HCT116 (cell line): ENCODE results near the gene CLEC16A. TPM values are rescaled to one million over a fixed set of nuclear protein-coding genes. Genes with fewer than 3 reads are reported as not detected.

Experiments used
- ATAC-seq: fragments of 200-7000 bp; cut with Tn5 transposase; 2 replicates; pipeline ENCODE4 v1.9.1; 2020; ENCODE audit warnings: mild to moderate bottlenecking, moderate library complexity
- BruUV-seq: library from RNA; stranded (reverse); fragments of 400-500 nt; replicated peaks from 2 replicates; lab custom pipeline; 2021; lab: Mats Ljungman, UMichigan
- CTCF ChIA-PET: fragments of 300-600 bp; sonication (Branson Sonifier 250); formaldehyde crosslinking; loops from one replicate; lab custom pipeline; 2021; ENCODE audit warnings: antibody characterized with exemption; lab: Charles Lee
- POLR2A ChIA-PET: fragments of 300-600, 350-600 bp; sonication (Branson Sonifier 250); formaldehyde crosslinking; loops from one replicate; lab custom pipeline; 2021; ENCODE audit warnings: antibody characterized with exemption; lab: Charles Lee
- RAD21 ChIA-PET, 2 experiments: fragments of 300-600 bp; sonication (Branson Sonifier 250); formaldehyde crosslinking; loops; one replicate each; lab custom pipeline; 2023; ENCODE audit warnings: low total read pairs in 2 of 2; ENCODE audit not compliant: uncharacterized antibody in 2 of 2, unreplicated experiment in 2 of 2, low non-redundant PET in 1 of 2; lab: Charles Lee
- DNase-seq: peaks from one replicate; pipeline ENCODE4 v3.0.0-alpha.2; 2010; ENCODE audit warnings: low read depth, low spot score
- H2AFZ ChIP-seq: fragments of 200-600 bp; shearing (Covaris generic), sonication (generic); 2 replicates; pipeline ENCODE4 v1.6.1; 2017; ENCODE audit warnings: low read depth, mixed run types, mixed read lengths, antibody characterized with exemption, low read length; ENCODE audit not compliant: poor library complexity, severe bottlenecking
- H3K27ac ChIP-seq: 2 replicates; pipeline ENCODE4 v1.5.1; 2012; ENCODE audit warnings: low read depth, low read length
- H3K27me3 ChIP-seq: fragments of 200-600 bp; sonication (generic); 2 replicates; pipeline ENCODE4 v1.6.1; 2016; ENCODE audit warnings: mixed run types, low read length, mixed read lengths; ENCODE audit not compliant: insufficient read depth
- H3K36me3 ChIP-seq, 2 experiments: fragments of 200-500 bp in 1 of 2; fragments of 200-600 bp in 1 of 2; sonication (Bioruptor generic) in 1 of 2; sonication (generic) in 1 of 2; 2 replicates each; pipeline versions ENCODE4 v1.5.1 to v1.6.1; 2014 to 2016; ENCODE audit warnings: low read length in 2 of 2, inconsistent platforms in 1 of 2, mixed read lengths in 1 of 2, mixed run types in 1 of 2; ENCODE audit not compliant: insufficient read depth in 2 of 2, control insufficient read depth in 1 of 2
- H3K4me1 ChIP-seq, 2 experiments: fragments of 200-600 bp in 1 of 2; sonication (generic) in 1 of 2; 2 replicates each; pipeline versions ENCODE4 v1.5.1 to v1.6.1; 2012 to 2017; ENCODE audit warnings: low read length in 2 of 2, inconsistent platforms in 1 of 2, mild to moderate bottlenecking in 1 of 2, mixed read lengths in 1 of 2, mixed run types in 1 of 2, moderate library complexity in 1 of 2; ENCODE audit not compliant: insufficient read depth in 2 of 2, control insufficient read depth in 1 of 2
- H3K4me2 ChIP-seq: fragments of 200-600 bp; sonication (generic); 2 replicates; pipeline ENCODE4 v1.6.1; 2017; ENCODE audit warnings: mixed run types, low read length, mixed read lengths
- H3K4me3 ChIP-seq, 2 experiments: fragments of 200-600 bp in 1 of 2; sonication (generic) in 1 of 2; replicated peaks in 1 of 2; 2 replicates each; pipeline ENCODE4 v1.5.1; 2011 to 2016; ENCODE audit warnings: low read length in 2 of 2, control low read depth in 1 of 2, low read depth in 1 of 2, mild to moderate bottlenecking in 1 of 2, mixed read lengths in 1 of 2, mixed run types in 1 of 2
- H3K79me2 ChIP-seq: fragments of 200-600 bp; sonication (generic); 2 replicates; pipeline ENCODE4 v1.6.1; 2017; ENCODE audit warnings: mild to moderate bottlenecking, mixed run types, low read length, moderate library complexity, mixed read lengths; ENCODE audit not compliant: insufficient read depth
- H3K9ac ChIP-seq: fragments of 200-600 bp; sonication (generic); 2 replicates; pipeline ENCODE4 v1.6.1; 2016; ENCODE audit warnings: low read length, mixed read lengths
- H3K9me2 ChIP-seq: fragments of 200-600 bp; sonication (generic), shearing (Covaris generic); 2 replicates; pipeline ENCODE4 v1.6.1; 2017; ENCODE audit warnings: mixed run types, mild to moderate bottlenecking, moderate library complexity; ENCODE audit not compliant: insufficient read depth
- H3K9me3 ChIP-seq, 2 experiments: fragments of 200-500 bp in 1 of 2; fragments of 200-600 bp in 1 of 2; sonication (Bioruptor generic) in 1 of 2; sonication (generic) in 1 of 2; 2 replicates each; pipeline ENCODE4 v1.6.1; 2014 to 2017; ENCODE audit warnings: low read length in 2 of 2, mixed read lengths in 2 of 2, inconsistent platforms in 1 of 2, low read depth in 1 of 2, mild to moderate bottlenecking in 1 of 2, mixed run types in 1 of 2, moderate library complexity in 1 of 2; ENCODE audit not compliant: control insufficient read depth in 1 of 2, insufficient read depth in 1 of 2
- H4K20me1 ChIP-seq: fragments of 200-600 bp; sonication (generic), shearing (Covaris generic); 2 replicates; pipeline ENCODE4 v1.6.1; 2017; ENCODE audit warnings: mixed run types, mild to moderate bottlenecking, moderate library complexity; ENCODE audit not compliant: insufficient read depth
- CEBPB ChIP-seq: IDR thresholded peaks from 2 replicates; pipeline ENCODE4 v1.6.1; 2012; ENCODE audit warnings: low read depth
- EZH2phosphoT487 ChIP-seq: fragments of 200-600 bp; IDR thresholded peaks from 2 replicates; pipeline ENCODE4 v1.6.1; 2018; ENCODE audit warnings: antibody characterized with exemption, borderline replicate concordance
- JUND ChIP-seq: IDR thresholded peaks from 2 replicates; pipeline ENCODE4 v1.6.1; 2012
- RAD21 ChIP-seq: IDR thresholded peaks from 2 replicates; pipeline ENCODE4 v1.6.1; 2012; ENCODE audit warnings: low read depth, mild to moderate bottlenecking
- SRF ChIP-seq: IDR thresholded peaks from 2 replicates; pipeline ENCODE4 v1.6.1; 2012; ENCODE audit warnings: low read depth
- ZFX ChIP-seq: fragments of 450-650 bp; IDR thresholded peaks from 2 replicates; pipeline ENCODE4 v1.6.1; 2017
- ZNF274 ChIP-seq: fragments of 200-500 bp; sonication (Bioruptor generic); IDR thresholded peaks from 2 replicates; pipeline ENCODE4 v1.6.1; 2014; ENCODE audit warnings: mild to moderate bottlenecking, low read depth, low read length, inconsistent platforms
- intact Hi-C: fragments of 100-400 bp; cut with micrococcal nuclease; formaldehyde crosslinking; loops from 2 replicates; pipeline ENCODE4 v1.10.0; 2022
- total RNA-seq: library from RNA; stranded (reverse); gene quantifications from one replicate; pipeline ENCODE4 v1.2.1, GENCODE V29; 2021; ENCODE audit not compliant: unreplicated experiment
- TF ChIP-seq, protein P1 (sequence below): IDR thresholded peaks from 2 replicates; pipeline ENCODE4 v1.6.1; 2012
- TF ChIP-seq, protein P2 (sequence below): IDR thresholded peaks from 2 replicates; pipeline ENCODE4 v1.6.1; 2011; ENCODE audit warnings: mild to moderate bottlenecking, low read length, moderate library complexity; ENCODE audit not compliant: insufficient replicate concordance; ENCODE audit errors: extremely low read depth
- TF ChIP-seq, protein P3 (sequence below), 3 experiments: fragments of 200-600 bp in 1 of 3; sonication (generic) in 1 of 3; IDR thresholded peaks in 2 of 3; conservative IDR thresholded peaks in 1 of 3; 2 replicates each; pipeline ENCODE4 v1.5.1; 2012 to 2017; ENCODE audit warnings: low read depth in 2 of 3, low read length in 2 of 3, antibody characterized with exemption in 1 of 3, borderline replicate concordance in 1 of 3, control low read depth in 1 of 3, mild to moderate bottlenecking in 1 of 3, mixed read lengths in 1 of 3, mixed run types in 1 of 3, moderate library complexity in 1 of 3; ENCODE audit not compliant: insufficient read depth in 1 of 3
- TF ChIP-seq, protein P4 (sequence below): IDR thresholded peaks from 2 replicates; pipeline ENCODE4 v1.6.1; 2012; ENCODE audit warnings: low read depth

Gene CLEC16A
- total RNA-seq, 1 experiment from 2014 or later, result 18.0 TPM

DNA sequence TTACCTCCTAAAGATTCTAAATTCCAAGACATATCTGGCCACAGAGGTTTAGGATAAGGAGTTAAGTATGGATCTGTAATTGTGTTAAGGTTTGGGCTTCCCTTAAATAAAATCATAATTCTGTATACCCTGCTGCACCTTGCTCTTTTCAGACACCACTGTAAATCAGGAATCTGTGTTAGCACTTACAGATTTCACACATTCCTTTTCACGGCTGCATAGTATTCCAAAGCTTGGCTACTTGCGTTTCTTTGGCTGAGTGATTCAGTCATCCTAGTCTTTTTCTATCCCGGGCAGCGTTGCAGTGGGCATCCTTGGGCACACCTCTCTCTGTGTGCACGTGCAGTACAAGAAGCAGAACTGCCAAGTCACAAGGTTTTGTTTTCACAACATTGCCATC, 205.8 kb downstream of the CLEC16A start:
- Histone ChIP-seq H3K9me2 (no peaks in the 10 kb centered on the region), H4K20me1 (no peaks in the 10 kb centered on the region), H3K4me1 (peaks cover 0 to 7% of the 10 kb centered on the region in 2 experiments; a peak in 2 of 4 replicates), H3K27ac (no peak overlapping the region), H2AFZ (no peak overlapping the region), H3K4me3 (no peak overlapping the region), H3K79me2 (no peaks in the 10 kb centered on the region), H3K4me2 (no peak overlapping the region), H3K36me3 (no peaks in the 10 kb centered on the region), H3K9me3 (no peaks in the 10 kb centered on the region), H3K27me3 (no peaks in the 10 kb centered on the region), H3K9ac (no peak overlapping the region)
- BruUV-seq, result no TSS peak
- DNase-seq, result no peak
- ATAC-seq, result no peak
- ChIA-PET RAD21 (no interaction called here), POLR2A (no interaction called here), CTCF (no interaction called here)
- no peak for TF ChIP-seq SRF
- TF ChIP-seq ZFX, result no peak
- intact Hi-C loops, result no loop called here

DNA sequence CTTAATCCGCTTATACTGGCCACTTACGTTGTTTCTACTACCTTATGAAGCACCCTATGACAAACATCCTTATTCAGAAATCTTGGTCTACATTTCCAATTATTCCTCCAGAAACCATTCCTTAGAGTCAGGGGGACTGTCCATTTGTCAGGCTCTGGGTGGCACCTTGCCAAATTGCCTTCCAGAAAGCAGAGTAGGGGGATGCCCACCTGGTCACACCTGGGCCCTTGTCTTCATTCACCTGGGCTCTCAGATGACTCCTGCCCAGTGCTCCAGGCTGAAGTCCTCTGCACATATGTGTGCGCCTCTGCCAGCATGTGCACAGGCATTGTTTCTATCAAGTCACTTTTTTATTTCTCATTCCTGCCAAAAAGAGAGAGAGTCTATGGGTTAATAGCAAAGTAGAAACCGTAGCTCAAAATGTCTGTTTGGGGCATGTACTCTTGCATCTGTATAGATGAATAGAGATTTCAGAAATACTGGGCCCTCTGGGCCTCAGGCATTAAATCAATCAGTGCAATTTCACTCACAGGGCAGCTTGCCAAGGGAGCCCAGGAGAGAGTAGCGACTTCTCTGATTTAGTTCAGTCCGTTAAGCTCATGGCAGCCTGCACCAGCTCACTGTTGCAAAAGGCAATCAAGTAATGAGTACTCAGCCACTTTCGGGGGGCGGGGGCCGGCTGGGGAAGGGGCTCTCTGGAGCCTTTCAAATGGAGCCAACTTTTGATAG, 207.0 kb downstream of the CLEC16A start:
- Histone ChIP-seq H3K27ac (no peak overlapping the region), H3K4me1 (peaks cover 0 to 7% of the 10 kb centered on the region in 2 experiments; a peak in 2 of 4 replicates), H3K4me2 (no peak overlapping the region), H3K4me3 (no peak overlapping the region), H3K27me3 (no peaks in the 10 kb centered on the region), H3K9ac (no peak overlapping the region), H3K36me3 (no peaks in the 10 kb centered on the region), H3K79me2 (no peaks in the 10 kb centered on the region), H3K9me2 (no peaks in the 10 kb centered on the region), H2AFZ (no peak overlapping the region), H3K9me3 (no peaks in the 10 kb centered on the region), H4K20me1 (no peaks in the 10 kb centered on the region)
- intact Hi-C loops, result no loop called here
- ChIA-PET CTCF (no interaction called here), POLR2A (no interaction called here), RAD21 (no interaction called here)
- no TSS peak for BruUV-seq
- no peak for DNase-seq
- no peak for ATAC-seq
- TF ChIP-seq RAD21, result no peak
- TF ChIP-seq CEBPB, result no peak
- TF ChIP-seq ZFX, result no peak
- TF ChIP-seq, protein P1, sequence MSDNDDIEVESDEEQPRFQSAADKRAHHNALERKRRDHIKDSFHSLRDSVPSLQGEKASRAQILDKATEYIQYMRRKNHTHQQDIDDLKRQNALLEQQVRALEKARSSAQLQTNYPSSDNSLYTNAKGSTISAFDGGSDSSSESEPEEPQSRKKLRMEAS, result no peak
- TF ChIP-seq, protein P2, sequence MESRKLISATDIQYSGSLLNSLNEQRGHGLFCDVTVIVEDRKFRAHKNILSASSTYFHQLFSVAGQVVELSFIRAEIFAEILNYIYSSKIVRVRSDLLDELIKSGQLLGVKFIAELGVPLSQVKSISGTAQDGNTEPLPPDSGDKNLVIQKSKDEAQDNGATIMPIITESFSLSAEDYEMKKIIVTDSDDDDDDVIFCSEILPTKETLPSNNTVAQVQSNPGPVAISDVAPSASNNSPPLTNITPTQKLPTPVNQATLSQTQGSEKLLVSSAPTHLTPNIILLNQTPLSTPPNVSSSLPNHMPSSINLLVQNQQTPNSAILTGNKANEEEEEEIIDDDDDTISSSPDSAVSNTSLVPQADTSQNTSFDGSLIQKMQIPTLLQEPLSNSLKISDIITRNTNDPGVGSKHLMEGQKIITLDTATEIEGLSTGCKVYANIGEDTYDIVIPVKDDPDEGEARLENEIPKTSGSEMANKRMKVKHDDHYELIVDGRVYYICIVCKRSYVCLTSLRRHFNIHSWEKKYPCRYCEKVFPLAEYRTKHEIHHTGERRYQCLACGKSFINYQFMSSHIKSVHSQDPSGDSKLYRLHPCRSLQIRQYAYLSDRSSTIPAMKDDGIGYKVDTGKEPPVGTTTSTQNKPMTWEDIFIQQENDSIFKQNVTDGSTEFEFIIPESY, result no peak
- no peak for TF ChIP-seq ZNF274
- no peak for TF ChIP-seq JUND
- TF ChIP-seq, protein P3, sequence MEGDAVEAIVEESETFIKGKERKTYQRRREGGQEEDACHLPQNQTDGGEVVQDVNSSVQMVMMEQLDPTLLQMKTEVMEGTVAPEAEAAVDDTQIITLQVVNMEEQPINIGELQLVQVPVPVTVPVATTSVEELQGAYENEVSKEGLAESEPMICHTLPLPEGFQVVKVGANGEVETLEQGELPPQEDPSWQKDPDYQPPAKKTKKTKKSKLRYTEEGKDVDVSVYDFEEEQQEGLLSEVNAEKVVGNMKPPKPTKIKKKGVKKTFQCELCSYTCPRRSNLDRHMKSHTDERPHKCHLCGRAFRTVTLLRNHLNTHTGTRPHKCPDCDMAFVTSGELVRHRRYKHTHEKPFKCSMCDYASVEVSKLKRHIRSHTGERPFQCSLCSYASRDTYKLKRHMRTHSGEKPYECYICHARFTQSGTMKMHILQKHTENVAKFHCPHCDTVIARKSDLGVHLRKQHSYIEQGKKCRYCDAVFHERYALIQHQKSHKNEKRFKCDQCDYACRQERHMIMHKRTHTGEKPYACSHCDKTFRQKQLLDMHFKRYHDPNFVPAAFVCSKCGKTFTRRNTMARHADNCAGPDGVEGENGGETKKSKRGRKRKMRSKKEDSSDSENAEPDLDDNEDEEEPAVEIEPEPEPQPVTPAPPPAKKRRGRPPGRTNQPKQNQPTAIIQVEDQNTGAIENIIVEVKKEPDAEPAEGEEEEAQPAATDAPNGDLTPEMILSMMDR (IDR thresholded peaks at IDR 0.05 in 2 of 3, conservative IDR thresholded peaks at IDR 0.05 in 1 of 3; ENCODE audit: borderline replicate concordance in 1 of 3, insufficient read depth in 1 of 3, low read depth in 2 of 3, low read length in 2 of 3), result no peak
- TF ChIP-seq, protein P4, sequence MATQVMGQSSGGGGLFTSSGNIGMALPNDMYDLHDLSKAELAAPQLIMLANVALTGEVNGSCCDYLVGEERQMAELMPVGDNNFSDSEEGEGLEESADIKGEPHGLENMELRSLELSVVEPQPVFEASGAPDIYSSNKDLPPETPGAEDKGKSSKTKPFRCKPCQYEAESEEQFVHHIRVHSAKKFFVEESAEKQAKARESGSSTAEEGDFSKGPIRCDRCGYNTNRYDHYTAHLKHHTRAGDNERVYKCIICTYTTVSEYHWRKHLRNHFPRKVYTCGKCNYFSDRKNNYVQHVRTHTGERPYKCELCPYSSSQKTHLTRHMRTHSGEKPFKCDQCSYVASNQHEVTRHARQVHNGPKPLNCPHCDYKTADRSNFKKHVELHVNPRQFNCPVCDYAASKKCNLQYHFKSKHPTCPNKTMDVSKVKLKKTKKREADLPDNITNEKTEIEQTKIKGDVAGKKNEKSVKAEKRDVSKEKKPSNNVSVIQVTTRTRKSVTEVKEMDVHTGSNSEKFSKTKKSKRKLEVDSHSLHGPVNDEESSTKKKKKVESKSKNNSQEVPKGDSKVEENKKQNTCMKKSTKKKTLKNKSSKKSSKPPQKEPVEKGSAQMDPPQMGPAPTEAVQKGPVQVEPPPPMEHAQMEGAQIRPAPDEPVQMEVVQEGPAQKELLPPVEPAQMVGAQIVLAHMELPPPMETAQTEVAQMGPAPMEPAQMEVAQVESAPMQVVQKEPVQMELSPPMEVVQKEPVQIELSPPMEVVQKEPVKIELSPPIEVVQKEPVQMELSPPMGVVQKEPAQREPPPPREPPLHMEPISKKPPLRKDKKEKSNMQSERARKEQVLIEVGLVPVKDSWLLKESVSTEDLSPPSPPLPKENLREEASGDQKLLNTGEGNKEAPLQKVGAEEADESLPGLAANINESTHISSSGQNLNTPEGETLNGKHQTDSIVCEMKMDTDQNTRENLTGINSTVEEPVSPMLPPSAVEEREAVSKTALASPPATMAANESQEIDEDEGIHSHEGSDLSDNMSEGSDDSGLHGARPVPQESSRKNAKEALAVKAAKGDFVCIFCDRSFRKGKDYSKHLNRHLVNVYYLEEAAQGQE, result no peak
- no peak for TF ChIP-seq EZH2phosphoT487
